HepG2 (cell line): ENCODE data around the gene PODN. TPM values are rescaled to one million over a fixed set of nuclear protein-coding genes. Genes with fewer than 3 reads are reported as not detected.
A peak's percentile ranks its signal among the peaks of the same experiment; 100 is the strongest.

ENCODE experiments used
- DNMT3B ChIP-seq: conservative IDR thresholded peaks from 2 replicates; pipeline ENCODE4 v1.6.1; 2016; ENCODE audit warnings: missing biosample characterization, control low read depth
- GATAD2A ChIP-seq: IDR thresholded peaks from 2 replicates; pipeline ENCODE4 v1.6.1; 2016
- GZF1 ChIP-seq: sonication (generic); formaldehyde crosslinking; IDR thresholded peaks from 2 replicates; pipeline ENCODE4 v1.5.1; 2020; ENCODE audit warnings: mild to moderate bottlenecking, missing genetic modification reagents
- KIAA2018 ChIP-seq: sonication (generic); formaldehyde crosslinking; IDR thresholded peaks from 2 replicates; pipeline ENCODE4 v1.5.0; 2020; ENCODE audit warnings: mild to moderate bottlenecking, missing genetic modification reagents, borderline replicate concordance
- KLF11 ChIP-seq: IDR thresholded peaks from 2 replicates; pipeline ENCODE4 v1.6.1; 2016; ENCODE audit warnings: missing compliant biosample characterization
- MXD4 ChIP-seq: IDR thresholded peaks from 2 replicates; pipeline ENCODE4 v1.6.1; 2016; ENCODE audit warnings: mild to moderate bottlenecking, missing biosample characterization, missing genetic modification reagents
- NAIF1 ChIP-seq: sonication (generic); formaldehyde crosslinking; IDR thresholded peaks from 2 replicates; pipeline ENCODE4 v1.5.0; 2020; ENCODE audit warnings: mild to moderate bottlenecking, missing genetic modification reagents, borderline replicate concordance
- SALL1 ChIP-seq: sonication (generic); formaldehyde crosslinking; IDR thresholded peaks from 2 replicates; pipeline ENCODE4 v1.8.0; 2022; ENCODE audit warnings: mild to moderate bottlenecking, missing genetic modification reagents
- SRF ChIP-seq: IDR thresholded peaks from 2 replicates; pipeline ENCODE4 v1.6.1; 2011; ENCODE audit warnings: mild to moderate bottlenecking, low read depth, low read length, moderate library complexity
- ZBTB34 ChIP-seq: sonication (generic); formaldehyde crosslinking; IDR thresholded peaks from 2 replicates; pipeline ENCODE4 v1.8.0; 2022; ENCODE audit warnings: mild to moderate bottlenecking, missing genetic modification reagents
- ZMYM4 ChIP-seq: sonication (generic); formaldehyde crosslinking; IDR thresholded peaks from 2 replicates; pipeline ENCODE4 v1.8.1; 2023; ENCODE audit warnings: mild to moderate bottlenecking, missing genetic modification reagents
- ZNF253 ChIP-seq: sonication (generic); formaldehyde crosslinking; IDR thresholded peaks from 2 replicates; pipeline ENCODE4 v1.8.0; 2022; ENCODE audit warnings: mild to moderate bottlenecking, missing genetic modification reagents, borderline replicate concordance
- ZNF569 ChIP-seq: sonication (generic); formaldehyde crosslinking; IDR thresholded peaks from 2 replicates; pipeline ENCODE4 v1.5.0; 2020; ENCODE audit warnings: mild to moderate bottlenecking, missing genetic modification reagents, moderate library complexity, borderline replicate concordance
- ZNF609 ChIP-seq: sonication (generic); formaldehyde crosslinking; IDR thresholded peaks from 2 replicates; pipeline ENCODE4 v1.4.0; 2020; ENCODE audit warnings: mild to moderate bottlenecking, missing genetic modification reagents, borderline replicate concordance
- polyA plus RNA-seq, 8 experiments: library from polyadenylated mRNA; depleted of rRNA in 3 of 8; stranded (reverse) in 7 of 8; unstranded in 1 of 8; fragments of >200 nt; fragmentation: Illumina TruSeq in 4 of 8; extraction: Trizol in 4 of 8; gene quantifications; 2 replicates each; pipeline versions ENCODE4 v1.2.1 to v1.2.3, GENCODE V29; 2011 to 2016; ENCODE audit warnings: low read depth in 4 of 8, missing spikeins in 1 of 8, mixed read lengths in 1 of 8; ENCODE audit not compliant: insufficient read depth in 1 of 8
- total RNA-seq, 5 experiments: library from RNA; depleted of rRNA; stranded (reverse); fragments of >200 nt; fragmentation: Illumina TruSeq; extraction: Trizol; gene quantifications; 2 replicates each; pipeline ENCODE4 v1.2.3, GENCODE V29; 2016; ENCODE audit warnings: low read depth in 1 of 5

Gene PODN
- total and polyA plus RNA-seq, 2 of the 13 experiments (the other 11 are each of a cell fraction or from before 2014, with no cell fraction given) = 0.13 TPM; not detected in 1

GRCh38 chr1:53129891-53130597 lies 68.0 kb downstream of the PODN start (continued):
- no peak for TF ChIP-seq KIAA2018
- TF ChIP-seq ZBTB34 (CRISPR knock-in tag) = no peak
- no peak for TF ChIP-seq SRF
- TF ChIP-seq ZNF609 = no peak
- TF ChIP-seq MXD4 (CRISPR knock-in tag) = no peak
- peak; percentile 39; the same call in 1 of the 2 replicates for TF ChIP-seq GATAD2A (CRISPR knock-in tag)
- TF ChIP-seq SALL1 (CRISPR knock-in tag) = no peak; the same call in 1 of the 2 replicates
- no peak for TF ChIP-seq ZNF253 (CRISPR knock-in tag)
- TF ChIP-seq ZNF569 (CRISPR knock-in tag) = no peak
- TF ChIP-seq KLF11 (CRISPR knock-in tag) = no peak
- no peak for TF ChIP-seq DNMT3B (CRISPR knock-in tag)
- TF ChIP-seq GZF1 (CRISPR knock-in tag) = no peak
- TF ChIP-seq ZMYM4 (CRISPR knock-in tag) = peak; percentile 31; the same call in 1 of the 2 replicates
- no peak for TF ChIP-seq NAIF1
